ENCODE measurements around the gene PIK3C2A.

DNA sequence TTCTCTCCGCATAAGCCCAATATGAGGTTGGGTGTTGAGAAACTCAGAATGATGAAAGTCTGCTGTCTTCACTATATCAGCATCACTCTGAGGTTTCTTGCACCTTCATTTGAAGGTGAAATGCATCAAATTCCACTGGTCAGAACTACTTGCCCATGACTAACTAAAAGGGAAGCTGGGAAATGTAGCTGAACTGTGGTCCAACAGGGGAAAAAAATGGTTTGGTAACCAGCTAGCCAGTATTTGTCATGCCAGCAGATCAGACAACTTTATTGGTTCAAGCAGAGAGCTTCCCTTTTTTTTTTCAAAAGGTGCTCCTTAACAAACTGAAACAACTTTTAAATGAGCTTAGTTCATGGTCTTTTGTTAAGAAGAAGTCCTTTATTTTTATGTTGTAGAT, 14.2 kb upstream of the PIK3C2A start:
- TF ChIP-seq, protein P1, sequence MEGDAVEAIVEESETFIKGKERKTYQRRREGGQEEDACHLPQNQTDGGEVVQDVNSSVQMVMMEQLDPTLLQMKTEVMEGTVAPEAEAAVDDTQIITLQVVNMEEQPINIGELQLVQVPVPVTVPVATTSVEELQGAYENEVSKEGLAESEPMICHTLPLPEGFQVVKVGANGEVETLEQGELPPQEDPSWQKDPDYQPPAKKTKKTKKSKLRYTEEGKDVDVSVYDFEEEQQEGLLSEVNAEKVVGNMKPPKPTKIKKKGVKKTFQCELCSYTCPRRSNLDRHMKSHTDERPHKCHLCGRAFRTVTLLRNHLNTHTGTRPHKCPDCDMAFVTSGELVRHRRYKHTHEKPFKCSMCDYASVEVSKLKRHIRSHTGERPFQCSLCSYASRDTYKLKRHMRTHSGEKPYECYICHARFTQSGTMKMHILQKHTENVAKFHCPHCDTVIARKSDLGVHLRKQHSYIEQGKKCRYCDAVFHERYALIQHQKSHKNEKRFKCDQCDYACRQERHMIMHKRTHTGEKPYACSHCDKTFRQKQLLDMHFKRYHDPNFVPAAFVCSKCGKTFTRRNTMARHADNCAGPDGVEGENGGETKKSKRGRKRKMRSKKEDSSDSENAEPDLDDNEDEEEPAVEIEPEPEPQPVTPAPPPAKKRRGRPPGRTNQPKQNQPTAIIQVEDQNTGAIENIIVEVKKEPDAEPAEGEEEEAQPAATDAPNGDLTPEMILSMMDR (IDR thresholded peaks at IDR 0.05), result no peak
- no peak for TF ChIP-seq EZH2phosphoT487 (IDR thresholded peaks at IDR 0.05)
- no peak for TF ChIP-seq EZH2 (IDR thresholded peaks at IDR 0.05)

All from neural progenitor cell (in vitro differentiated cells).